GM23338 (cell line): ENCODE data around the gene UBL4A. TPM values are rescaled to one million over a fixed set of nuclear protein-coding genes. Genes with fewer than 3 reads are reported as not detected.

Experiments used
- ATAC-seq: fragments of 200-7000 bp; cut with Tn5 transposase; 3 replicates; pipeline ENCODE4 v1.9.1; 2020
- DNase-seq: peaks from one replicate; pipeline ENCODE4 v3.0.0-alpha.2; 2015; ENCODE audit warnings: low spot score
- H2AFZ ChIP-seq: fragments of 200-600 bp; sonication (generic); 2 replicates; pipeline ENCODE4 v1.8.0; 2016; ENCODE audit warnings: antibody characterized with exemption, mild to moderate bottlenecking, moderate library complexity
- H3F3A ChIP-seq: fragments of 200-600 bp; sonication (generic); replicated peaks from 2 replicates; pipeline ENCODE4 v1.8.0; 2017; ENCODE audit warnings: antibody characterized with exemption, mixed run types, low read depth
- H3K27ac ChIP-seq: fragments of 200-600 bp; sonication (generic); 2 replicates; pipeline ENCODE4 v1.6.1; 2016; ENCODE audit warnings: low read depth
- H3K27me3 ChIP-seq: fragments of 200-600 bp; sonication (generic); 2 replicates; pipeline ENCODE4 v1.8.0; 2016; ENCODE audit warnings: mild to moderate bottlenecking, mixed run types, moderate library complexity; ENCODE audit not compliant: insufficient read depth
- H3K36me3 ChIP-seq: fragments of 200-600 bp; sonication (generic); 2 replicates; pipeline ENCODE4 v1.8.0; 2016; ENCODE audit warnings: mild to moderate bottlenecking; ENCODE audit not compliant: insufficient read depth
- H3K4me1 ChIP-seq: fragments of 200-600 bp; sonication (generic); 2 replicates; pipeline ENCODE4 v1.8.0; 2016; ENCODE audit warnings: mild to moderate bottlenecking, moderate library complexity; ENCODE audit not compliant: insufficient read depth
- H3K4me2 ChIP-seq: fragments of 200-600 bp; sonication (generic); 2 replicates; pipeline ENCODE4 v1.7.1; 2017; ENCODE audit warnings: mixed run types
- H3K4me3 ChIP-seq: fragments of 200-600 bp; sonication (generic); 2 replicates; pipeline ENCODE4 v1.6.1; 2016; ENCODE audit warnings: mixed run types
- H3K79me2 ChIP-seq: fragments of 200-600 bp; sonication (generic); replicated peaks from 2 replicates; pipeline ENCODE4 v1.8.0; 2017; ENCODE audit warnings: mild to moderate bottlenecking; ENCODE audit not compliant: insufficient read depth
- H3K9me2 ChIP-seq: fragments of 200-600 bp; sonication (generic); 2 replicates; pipeline ENCODE4 v1.8.0; 2017; ENCODE audit not compliant: insufficient read depth
- H4K20me1 ChIP-seq: fragments of 200-600 bp; sonication (generic); replicated peaks from 2 replicates; pipeline ENCODE4 v1.8.0; 2017; ENCODE audit warnings: mild to moderate bottlenecking; ENCODE audit not compliant: insufficient read depth
- H3K27ac Mint-ChIP-seq: 2 replicates; pipeline ENCODE4 v1.8.0; 2020; ENCODE audit warnings: inconsistent platforms, mild to moderate bottlenecking, moderate library complexity, mixed read lengths
- H3K27me3 Mint-ChIP-seq: 3 replicates; pipeline ENCODE4 v1.8.0; 2022; ENCODE audit warnings: low read depth, mild to moderate bottlenecking, moderate library complexity, mixed read lengths, inconsistent platforms; ENCODE audit not compliant: insufficient read depth, poor library complexity
- H3K36me3 Mint-ChIP-seq: 3 replicates; pipeline ENCODE4 v1.8.0; 2021; ENCODE audit warnings: low read depth, mild to moderate bottlenecking, inconsistent platforms, moderate library complexity, mixed read lengths
- H3K4me1 Mint-ChIP-seq: 3 replicates; pipeline ENCODE4 v1.8.0; 2020; ENCODE audit warnings: mild to moderate bottlenecking, inconsistent platforms, mixed read lengths
- H3K4me3 Mint-ChIP-seq: 3 replicates; pipeline ENCODE4 v1.8.0; 2021; ENCODE audit warnings: moderate library complexity, mild to moderate bottlenecking, inconsistent platforms, mixed read lengths
- H3K9me3 Mint-ChIP-seq: 3 replicates; pipeline ENCODE4 v1.8.0; 2020; ENCODE audit warnings: moderate library complexity, mild to moderate bottlenecking, inconsistent platforms, mixed read lengths
- ETS1 ChIP-seq: IDR thresholded peaks from 2 replicates; pipeline ENCODE4 v1.6.1; 2016; ENCODE audit warnings: antibody characterized with exemption
- JUNB ChIP-seq: IDR thresholded peaks from one replicate; pipeline ENCODE4 v1.6.1; 2016; ENCODE audit warnings: antibody characterized with exemption; ENCODE audit not compliant: unreplicated experiment
- POLR2AphosphoS5 ChIP-seq: IDR thresholded peaks from 2 replicates; pipeline ENCODE4 v1.6.1; 2016; ENCODE audit warnings: antibody characterized with exemption, low read depth
- ZNF462 ChIP-seq: fragments of 250-450 bp; sonication (Bioruptor Pico); IDR thresholded peaks from 2 replicates; pipeline ENCODE4 v1.5.0; 2020; ENCODE audit warnings: mild to moderate bottlenecking, moderate library complexity
- polyA plus RNA-seq: library from polyadenylated mRNA; unstranded; fragments of >200 nt; fragmentation: Nextera tagmentation; extraction: Ambion mirVana; gene quantifications from 2 replicates; pipeline ENCODE4 v1.2.1, GENCODE V29; 2016
- total RNA-seq: library from RNA; depleted of rRNA; stranded (reverse); fragments of >200 nt; shearing (Covaris generic); gene quantifications from 2 replicates; pipeline ENCODE4 v1.2.3, GENCODE V29; 2014

UBL4A gene
- total and polyA plus RNA-seq, 2 experiments from 2014 or later: 15.6 to 43.7 TPM

DNA sequence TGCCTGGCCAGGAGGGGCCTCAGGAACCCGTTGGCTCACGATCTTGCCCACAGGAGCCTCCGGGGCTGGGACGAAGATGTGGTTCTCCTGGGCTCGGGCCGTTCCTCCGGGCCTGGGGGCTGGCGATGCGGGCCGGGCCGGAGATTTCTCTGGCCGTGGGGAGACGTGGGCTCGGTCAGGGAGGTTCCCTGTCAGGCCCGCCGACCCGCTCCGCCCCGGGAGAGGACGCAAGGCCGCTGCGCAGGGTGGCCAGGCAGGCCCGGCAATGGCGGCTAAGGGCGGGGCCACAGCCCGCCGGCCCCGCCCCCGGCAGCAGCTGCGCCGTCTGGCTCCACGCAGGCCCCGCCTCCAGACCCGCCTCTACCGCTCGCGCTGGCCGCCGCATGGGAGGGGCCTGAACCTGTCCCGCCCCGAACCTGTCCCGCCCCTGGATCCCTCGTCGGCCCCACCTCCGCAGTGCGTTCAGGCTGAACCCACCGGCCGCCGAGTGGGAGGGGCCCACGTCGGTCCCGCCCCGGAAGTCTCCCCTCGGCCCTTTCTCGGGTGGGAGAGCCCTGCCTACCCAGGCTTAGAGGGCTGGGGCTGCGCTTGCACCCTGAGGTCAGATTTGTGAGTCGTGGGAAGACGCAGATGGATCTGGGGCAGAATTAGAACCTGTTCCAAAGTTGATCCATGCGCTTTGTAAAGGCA, 29.7 kb upstream of the UBL4A start, which contains the start of gene FAM3A:
FAM3A (minus strand) TSS at position 267 of the 690 bp plus-strand sequence. CDS start 460 bp downstream, outside the sequence.
- no peaks in the 10 kb centered on the region for H3K9me2 ChIP-seq
- 0 out of 2 replicates have a peak, but pooled peaks cover 4% of the 10 kb centered on the region for H3F3A ChIP-seq
- H3K27me3 ChIP-seq: peaks cover 4% of the 10 kb centered on the region; the same call in 1 of the 2 replicates
- no peak for TF ChIP-seq JUNB
- peak; percentile 60 for TF ChIP-seq POLR2AphosphoS5
- no peak for TF ChIP-seq ETS1
- no peak for TF ChIP-seq ZNF462 (CRISPR knock-in tag)
- Mint-ChIP-seq H3K9me3 (no peaks in the 10 kb centered on the region), H3K27me3 (peaks cover 12% of the 10 kb centered on the region), H3K4me1 (peaks cover 14% of the 10 kb centered on the region), H3K4me3 (peak within 1 kb of the TSS; percentile 79), H3K36me3 (no peaks in the 10 kb centered on the region), H3K27ac (peak within 1 kb of the TSS; percentile 96)
- H3K79me2 ChIP-seq: no peaks in the 10 kb centered on the region
- peak within 1 kb of the TSS; percentile 90 for H3K27ac ChIP-seq
- no peaks in the 10 kb centered on the region for H3K36me3 ChIP-seq
- peaks cover 10% of the 10 kb centered on the region for H3K4me1 ChIP-seq
- DNase-seq (peak; percentile 75), ATAC-seq (peak; percentile 83)
- H4K20me1 ChIP-seq: no peaks in the 10 kb centered on the region
- H3K4me3 ChIP-seq: peak within 1 kb of the TSS; percentile 69
- no peak within 1 kb of the TSS for H2AFZ ChIP-seq
- peak within 1 kb of the TSS; percentile 78 for H3K4me2 ChIP-seq
